ENCODE data around the gene TIMM17A. TPM values are rescaled to one million over a fixed set of nuclear protein-coding genes. Genes with fewer than 3 reads are reported as not detected.

TIMM17A gene
- total and polyA plus RNA-seq, 2 donors from 2014 or later, result 40.8 to 73.2 TPM

DNA sequence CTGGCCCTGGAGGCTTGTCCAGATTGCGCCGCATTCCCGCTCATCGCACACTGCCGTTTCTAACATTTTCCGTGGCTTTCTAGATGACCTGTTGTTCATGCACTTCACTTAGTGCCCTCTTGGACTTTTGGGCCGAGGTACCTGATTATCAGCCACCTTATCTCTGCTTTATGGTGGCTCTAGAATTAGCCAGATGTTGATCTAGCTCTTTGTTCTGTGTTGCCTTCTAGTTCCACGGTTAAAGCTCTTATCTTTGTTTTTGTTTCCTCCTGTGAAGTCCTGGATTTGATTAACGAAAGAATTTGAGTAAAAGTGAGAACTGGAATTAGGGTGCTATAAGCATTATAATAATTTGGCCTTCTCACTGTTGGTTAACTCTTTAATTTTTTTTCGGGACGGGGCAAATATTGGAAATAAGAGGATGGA is 28.1 kb downstream of the TIMM17A start:
- peak overlapping the region; percentile 78 to 82 for H3K27ac ChIP-seq (ENCODE audit: low read depth in 2 of 2, low read length in 2 of 2)
- H3K36me3 ChIP-seq (ENCODE audit: control insufficient read depth in 2 of 3, insufficient read depth in 3 of 3, low read length in 3 of 3), result no peaks in the 10 kb centered on the region
- intact Hi-C loops (cut with DNase I), result no loop called here
- H3K9ac ChIP-seq (ENCODE audit: low read length in 3 of 3), result peak overlapping the region; percentile 14 to 93 (median 34)
- H3K4me3 ChIP-seq (ENCODE audit: low read length in 3 of 3), result peak overlapping the region; percentile 82 to 95 (median 90)
- FAIRE-seq, result no peak
- H3K4me1 ChIP-seq (ENCODE audit: control insufficient read depth in 2 of 3, insufficient read depth in 2 of 3, low read depth in 1 of 3, low read length in 3 of 3), result peaks cover 0 to 14% (median 2%) of the 10 kb centered on the region in 3 donors
- DNase-seq, result no peak
- no peaks in the 10 kb centered on the region for H3K9me3 ChIP-seq (ENCODE audit: control insufficient read depth in 2 of 3, insufficient read depth in 1 of 3, low read length in 3 of 3)
- no peaks in the 10 kb centered on the region for H3K27me3 ChIP-seq (ENCODE audit: control insufficient read depth, insufficient read depth, low read length)
- TF ChIP-seq, protein P1, sequence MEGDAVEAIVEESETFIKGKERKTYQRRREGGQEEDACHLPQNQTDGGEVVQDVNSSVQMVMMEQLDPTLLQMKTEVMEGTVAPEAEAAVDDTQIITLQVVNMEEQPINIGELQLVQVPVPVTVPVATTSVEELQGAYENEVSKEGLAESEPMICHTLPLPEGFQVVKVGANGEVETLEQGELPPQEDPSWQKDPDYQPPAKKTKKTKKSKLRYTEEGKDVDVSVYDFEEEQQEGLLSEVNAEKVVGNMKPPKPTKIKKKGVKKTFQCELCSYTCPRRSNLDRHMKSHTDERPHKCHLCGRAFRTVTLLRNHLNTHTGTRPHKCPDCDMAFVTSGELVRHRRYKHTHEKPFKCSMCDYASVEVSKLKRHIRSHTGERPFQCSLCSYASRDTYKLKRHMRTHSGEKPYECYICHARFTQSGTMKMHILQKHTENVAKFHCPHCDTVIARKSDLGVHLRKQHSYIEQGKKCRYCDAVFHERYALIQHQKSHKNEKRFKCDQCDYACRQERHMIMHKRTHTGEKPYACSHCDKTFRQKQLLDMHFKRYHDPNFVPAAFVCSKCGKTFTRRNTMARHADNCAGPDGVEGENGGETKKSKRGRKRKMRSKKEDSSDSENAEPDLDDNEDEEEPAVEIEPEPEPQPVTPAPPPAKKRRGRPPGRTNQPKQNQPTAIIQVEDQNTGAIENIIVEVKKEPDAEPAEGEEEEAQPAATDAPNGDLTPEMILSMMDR (IDR thresholded peaks at IDR 0.05; ENCODE audit: borderline replicate concordance, extremely low read depth, insufficient read depth), result no peak

DNA sequence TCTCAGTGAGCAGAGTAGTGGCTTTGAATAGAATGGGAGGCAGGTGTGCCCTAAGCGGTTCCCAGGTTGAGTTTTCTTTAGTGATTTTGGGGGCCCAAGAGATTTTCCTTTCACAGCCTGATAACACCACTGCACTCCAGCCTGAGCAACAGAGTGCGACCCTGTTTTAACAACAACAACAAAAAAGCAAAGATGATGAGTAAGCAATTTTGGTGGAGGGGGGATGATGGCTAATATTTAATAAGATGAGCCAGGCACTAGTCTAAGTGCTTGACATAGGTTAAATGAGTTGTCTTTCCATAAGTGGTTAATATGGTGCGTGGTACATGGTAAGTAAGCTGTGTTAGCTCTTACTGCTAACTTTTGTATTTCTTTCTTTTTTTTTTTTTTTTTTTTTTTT is 29.1 kb downstream of the TIMM17A start:
- no peaks in the 10 kb centered on the region for H3K9me3 ChIP-seq (ENCODE audit: control insufficient read depth in 2 of 3, insufficient read depth in 1 of 3, low read length in 3 of 3)
- peaks cover 0 to 14% (median 2%) of the 10 kb centered on the region in 3 donors for H3K4me1 ChIP-seq (ENCODE audit: control insufficient read depth in 2 of 3, insufficient read depth in 2 of 3, low read depth in 1 of 3, low read length in 3 of 3)
- no peak overlapping the region for H3K9ac ChIP-seq (ENCODE audit: low read length in 3 of 3)
- H3K36me3 ChIP-seq (ENCODE audit: control insufficient read depth in 2 of 3, insufficient read depth in 3 of 3, low read length in 3 of 3), result peaks cover 0 to 7% (median 4%) of the 10 kb centered on the region in 3 donors
- DNase-seq (peak in 1 of 5 donors; percentile 15), FAIRE-seq (no peak)
- H3K27ac ChIP-seq (ENCODE audit: low read depth in 2 of 2, low read length in 2 of 2), result no peak overlapping the region
- TF ChIP-seq, protein P1 (IDR thresholded peaks at IDR 0.05; ENCODE audit: borderline replicate concordance, extremely low read depth, insufficient read depth), result no peak
- H3K4me3 ChIP-seq (ENCODE audit: low read length in 3 of 3), result peak overlapping the region in 1 of 3 donors; percentile 7
- intact Hi-C loops (cut with DNase I), result no loop called here
- no peaks in the 10 kb centered on the region for H3K27me3 ChIP-seq (ENCODE audit: control insufficient read depth, insufficient read depth, low read length)

DNA sequence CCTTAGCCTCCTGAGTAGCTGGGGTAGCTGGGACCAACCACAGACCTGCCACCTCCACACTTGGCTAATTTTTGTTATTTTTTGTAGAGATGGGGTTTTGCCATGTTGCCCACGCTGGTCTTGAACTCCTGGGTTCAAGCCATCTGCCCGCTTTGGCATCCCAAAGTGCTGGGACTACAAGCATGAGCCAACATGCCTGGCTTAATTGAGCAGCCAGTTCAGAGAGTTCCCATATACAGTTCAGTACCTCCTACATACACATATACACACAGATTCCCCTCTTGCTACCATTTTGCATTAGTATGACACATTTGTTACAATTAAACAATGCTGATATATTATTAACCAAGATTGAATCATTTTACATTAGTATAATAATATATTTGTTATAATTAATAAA is 30.1 kb downstream of the TIMM17A start:
- Histone ChIP-seq H3K9me3 (ENCODE audit: control insufficient read depth in 2 of 3, insufficient read depth in 1 of 3, low read length in 3 of 3) (no peaks in the 10 kb centered on the region), H3K36me3 (ENCODE audit: control insufficient read depth in 2 of 3, insufficient read depth in 3 of 3, low read length in 3 of 3) (peaks cover 0 to 13% (median 9%) of the 10 kb centered on the region in 3 donors), H3K4me3 (ENCODE audit: low read length in 3 of 3) (no peak overlapping the region), H3K27ac (ENCODE audit: low read depth in 2 of 2, low read length in 2 of 2) (no peak overlapping the region), H3K4me1 (ENCODE audit: control insufficient read depth in 2 of 3, insufficient read depth in 2 of 3, low read depth in 1 of 3, low read length in 3 of 3) (peaks cover 0 to 14% (median 2%) of the 10 kb centered on the region in 3 donors), H3K27me3 (ENCODE audit: control insufficient read depth, insufficient read depth, low read length) (no peaks in the 10 kb centered on the region), H3K9ac (ENCODE audit: low read length in 3 of 3) (no peak overlapping the region)
- intact Hi-C loops (cut with DNase I), result no loop called here
- TF ChIP-seq, protein P1 (IDR thresholded peaks at IDR 0.05; ENCODE audit: borderline replicate concordance, extremely low read depth, insufficient read depth), result no peak
- no peak for FAIRE-seq
- DNase-seq, result peak in 1 of 5 donors; percentile 14

DNA sequence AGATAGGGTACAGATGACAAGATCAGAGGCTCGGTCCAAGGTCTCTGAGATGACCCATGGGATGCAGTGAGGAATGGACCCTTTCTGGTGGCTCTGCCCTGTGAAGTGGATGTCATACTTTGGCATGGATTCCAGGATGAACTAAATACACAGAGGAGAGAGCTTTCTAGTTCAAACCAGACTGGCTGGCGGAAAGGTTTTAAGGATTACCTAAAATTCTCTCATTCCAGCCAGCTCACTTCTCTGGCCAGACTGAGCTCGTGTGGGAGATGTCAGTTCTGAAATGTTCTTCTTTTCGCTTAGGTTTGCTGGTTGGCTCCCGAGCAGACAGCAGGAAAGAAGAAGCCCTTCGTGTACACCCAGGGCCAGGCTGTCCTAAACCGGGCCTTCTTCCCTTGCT is 33.3 kb downstream of the TIMM17A start:
- FAIRE-seq (no peak), DNase-seq (no peak)
- Histone ChIP-seq H3K36me3 (ENCODE audit: control insufficient read depth in 2 of 3, insufficient read depth in 3 of 3, low read length in 3 of 3) (peaks cover 3 to 33% (median 25%) of the 10 kb centered on the region in 3 donors), H3K9ac (ENCODE audit: low read length in 3 of 3) (no peak overlapping the region), H3K4me1 (ENCODE audit: control insufficient read depth in 2 of 3, insufficient read depth in 2 of 3, low read depth in 1 of 3, low read length in 3 of 3) (peaks cover 0 to 5% (median 1%) of the 10 kb centered on the region in 3 donors), H3K27ac (ENCODE audit: low read depth in 2 of 2, low read length in 2 of 2) (no peak overlapping the region), H3K27me3 (ENCODE audit: control insufficient read depth, insufficient read depth, low read length) (no peaks in the 10 kb centered on the region), H3K4me3 (ENCODE audit: low read length in 3 of 3) (no peak overlapping the region), H3K9me3 (ENCODE audit: control insufficient read depth in 2 of 3, insufficient read depth in 1 of 3, low read length in 3 of 3) (no peaks in the 10 kb centered on the region)
- intact Hi-C loops (cut with DNase I), result no loop called here
- TF ChIP-seq, protein P1 (IDR thresholded peaks at IDR 0.05; ENCODE audit: borderline replicate concordance, extremely low read depth, insufficient read depth), result no peak

Measured in kidney (tissue), 14 donors.